Limb (tissue), 2 donors: ENCODE results near the gene MXD4.

ENCODE experiments used
- DNase-seq, 2 donors: peaks; one replicate each; pipeline ENCODE4 v3.0.0-alpha.2; 2016; ENCODE audit errors: extremely low spot score in 2 of 2

Gene MXD4

DNA sequence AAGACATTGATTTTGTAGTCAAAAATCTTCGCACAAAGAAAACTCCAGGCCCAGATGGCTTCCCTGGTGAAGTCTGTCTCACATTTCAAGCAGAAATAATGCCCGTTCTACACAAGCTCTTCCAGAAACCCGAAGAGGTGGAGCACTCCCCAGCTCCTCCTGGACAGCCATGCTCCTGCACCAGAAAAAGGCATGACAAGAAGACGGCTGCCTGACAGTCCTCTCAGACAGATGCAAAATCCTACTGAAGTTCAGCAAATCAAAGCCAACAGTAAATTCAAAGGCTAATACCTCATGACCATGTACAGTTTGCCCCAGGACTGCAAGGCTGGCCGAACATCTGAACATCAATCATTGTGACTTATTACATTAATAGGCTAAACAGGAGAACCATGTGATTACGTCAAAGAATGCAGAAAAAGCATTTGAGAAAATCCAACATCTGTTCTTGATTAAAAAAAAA is 30.8 kb upstream of the MXD4 start:
- DNase-seq = no peak

DNA sequence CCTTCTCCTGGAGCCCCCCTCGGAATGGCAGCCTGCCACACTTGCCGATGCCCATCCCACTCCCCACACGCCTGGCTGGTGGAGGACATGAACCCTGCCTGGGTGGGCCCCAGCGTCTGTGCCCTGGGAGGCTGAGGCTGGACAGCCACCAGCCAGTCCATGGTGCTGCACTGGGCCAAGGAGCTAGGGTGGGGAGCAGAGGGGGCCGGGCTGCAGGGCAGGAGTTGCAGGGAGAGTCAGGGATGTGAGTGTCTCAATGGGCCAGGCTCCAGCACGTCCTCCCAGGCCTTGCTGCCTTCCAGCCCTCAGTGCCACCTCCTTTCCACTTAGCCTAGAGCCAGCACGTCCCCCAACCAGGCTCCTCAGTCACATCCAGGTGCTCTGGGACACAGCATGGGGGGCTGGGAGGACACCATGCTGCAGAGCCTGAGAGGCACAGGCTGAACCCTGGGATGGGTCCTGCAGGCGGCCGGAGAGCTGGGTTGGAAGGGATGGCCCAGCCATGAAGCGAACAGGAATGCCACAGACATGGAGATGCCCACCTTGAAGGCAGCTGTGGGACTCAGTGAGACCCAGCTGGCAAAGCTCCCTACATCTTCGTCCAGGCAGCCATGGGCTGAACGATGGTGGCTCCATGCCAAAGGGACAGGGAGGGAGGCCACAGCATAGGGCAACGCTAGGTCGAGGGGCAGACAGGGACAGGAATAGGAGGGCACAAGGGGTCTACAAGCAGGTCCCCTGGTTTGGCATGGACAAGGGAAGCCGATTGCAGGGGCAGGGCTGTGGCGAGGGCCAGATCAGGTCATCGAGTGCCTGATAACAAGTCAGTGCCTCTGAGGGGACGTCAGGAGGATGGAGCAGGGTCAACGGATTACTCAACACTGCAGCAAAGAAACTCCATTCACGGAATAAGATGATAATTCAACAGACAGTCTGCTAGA is 30.1 kb upstream of the MXD4 start:
- DNase-seq = peak in 1 of 2 donors; percentile 31

DNA sequence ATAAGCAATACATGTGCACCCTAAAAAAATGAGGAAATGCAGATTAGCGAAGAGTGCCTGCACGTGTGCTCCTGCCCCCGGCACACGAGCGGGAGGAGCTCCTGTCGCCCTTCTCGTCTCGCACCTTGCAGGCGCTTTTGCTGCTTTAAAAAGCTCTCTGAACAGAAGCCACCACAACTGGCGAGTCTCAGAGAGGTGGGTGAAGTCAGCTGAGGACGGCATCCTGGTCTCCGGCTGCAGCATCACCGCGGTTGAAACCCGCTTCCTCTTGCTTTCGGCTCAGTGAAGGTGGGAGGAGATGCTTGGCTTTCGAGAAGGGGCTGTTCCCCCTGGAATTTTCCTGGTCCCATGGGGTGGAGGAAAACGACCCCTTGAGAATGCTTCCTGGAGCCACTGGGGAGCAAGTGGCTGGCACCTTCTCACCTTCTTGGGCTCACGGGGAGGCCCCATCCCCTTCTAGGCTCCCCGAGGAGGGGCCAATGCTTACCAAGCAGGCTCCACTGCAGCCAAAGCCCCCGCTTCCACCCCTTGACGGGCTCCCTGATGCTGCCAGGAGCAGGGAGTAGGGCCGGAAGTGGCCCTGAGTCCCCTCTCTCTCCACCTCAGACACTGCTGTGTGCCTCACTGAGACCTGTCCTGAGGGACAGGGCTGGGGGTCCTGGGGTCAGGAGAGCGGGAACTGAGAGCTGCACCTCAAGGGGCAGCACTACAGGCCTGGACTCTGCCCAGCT is 29.2 kb upstream of the MXD4 start:
- no peak for DNase-seq

DNA sequence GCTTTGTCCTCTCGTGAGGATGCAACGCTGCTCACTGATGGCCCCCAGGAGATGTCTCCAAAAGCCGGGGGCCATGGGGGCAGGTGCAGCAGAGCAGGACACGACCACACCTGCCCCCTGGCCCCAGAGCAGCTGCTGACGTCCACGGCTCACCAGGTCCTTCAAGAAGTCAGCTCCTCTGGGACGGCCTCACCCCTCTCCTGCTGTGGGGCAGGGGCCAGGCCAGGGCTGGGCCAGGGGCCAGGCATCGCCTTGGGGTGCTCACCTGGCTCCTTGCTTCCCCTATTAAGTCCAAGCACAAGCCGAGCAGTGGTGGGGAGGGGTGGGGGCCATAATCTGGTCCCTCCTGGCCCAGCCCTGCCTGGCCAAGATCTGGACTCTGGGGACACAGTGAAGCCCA is 28.6 kb upstream of the MXD4 start:
- no peak for DNase-seq

DNA sequence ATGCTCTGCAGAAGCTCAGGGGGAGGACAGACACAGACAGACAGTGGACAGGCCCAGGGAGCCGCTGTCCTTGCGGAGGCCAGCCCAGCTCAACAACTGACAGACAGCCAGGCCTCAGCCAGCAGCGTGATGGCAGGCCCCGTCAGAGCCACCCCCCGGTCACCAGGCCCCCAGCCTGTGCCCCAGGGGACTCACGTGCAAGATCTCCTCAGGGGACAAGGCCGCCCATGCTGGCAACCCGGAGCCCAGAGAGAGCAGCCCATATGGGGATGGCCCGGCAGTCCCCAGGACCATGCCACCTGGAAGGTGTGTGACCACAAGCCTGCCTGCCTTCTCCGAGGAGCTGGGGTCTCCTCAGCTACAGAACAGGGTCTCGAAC is 28.0 kb upstream of the MXD4 start:
- no peak for DNase-seq

DNA sequence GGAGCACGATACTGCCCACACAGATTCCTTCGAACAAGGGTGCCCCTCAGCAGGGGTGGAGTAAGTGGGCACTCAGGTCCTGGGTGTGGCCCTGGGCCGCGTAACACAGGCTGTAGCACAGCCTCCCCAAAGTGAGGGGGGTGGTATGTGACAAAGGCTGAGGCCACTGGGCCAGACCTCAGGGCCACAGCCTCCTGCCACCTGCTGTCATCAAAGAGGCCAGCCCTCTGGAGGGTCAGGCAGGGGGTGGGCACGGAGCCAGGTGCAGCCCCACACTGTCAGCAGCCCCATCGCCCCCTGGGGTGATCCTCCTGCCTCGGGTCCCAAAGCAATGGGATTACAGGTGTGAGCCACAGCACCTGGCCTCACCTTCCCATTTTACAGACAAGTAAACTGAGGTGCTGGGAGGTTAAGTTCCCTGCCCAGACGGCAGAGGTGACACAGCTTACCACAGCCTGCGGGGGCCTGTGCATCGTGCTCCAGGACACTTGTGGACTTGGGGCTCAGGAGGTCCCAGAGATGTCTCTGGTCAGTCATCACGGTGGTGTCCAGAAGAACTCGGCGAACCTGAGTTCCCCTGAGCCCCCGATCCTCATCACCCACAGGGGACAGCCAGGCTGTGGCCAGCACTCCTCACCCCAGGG is 27.5 kb upstream of the MXD4 start:
- DNase-seq = no peak

DNA sequence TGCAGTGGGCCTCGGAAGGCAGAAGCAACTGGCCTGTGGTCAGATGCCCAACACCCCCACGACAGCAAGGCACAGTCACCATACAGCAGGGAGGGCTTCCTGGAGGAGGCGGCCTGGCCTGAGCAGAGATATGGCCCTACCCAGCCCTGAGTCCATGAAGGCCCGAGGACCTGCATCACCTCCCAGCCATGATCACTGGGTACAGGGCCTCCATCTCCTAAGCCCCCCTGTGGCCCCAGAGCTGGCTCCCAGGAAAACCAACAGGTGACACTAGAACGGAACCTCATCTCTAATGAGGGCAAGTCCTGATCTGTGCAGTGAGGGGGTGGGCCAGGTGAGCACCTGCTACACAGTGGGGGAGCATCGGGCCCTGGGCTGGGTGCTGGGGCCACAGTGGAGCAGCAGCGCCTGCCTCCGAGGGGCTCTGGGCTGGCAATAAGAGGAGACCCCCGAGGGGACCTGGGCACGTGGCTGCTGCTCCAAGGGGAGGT is 26.2 kb upstream of the MXD4 start:
- no peak for DNase-seq

DNA sequence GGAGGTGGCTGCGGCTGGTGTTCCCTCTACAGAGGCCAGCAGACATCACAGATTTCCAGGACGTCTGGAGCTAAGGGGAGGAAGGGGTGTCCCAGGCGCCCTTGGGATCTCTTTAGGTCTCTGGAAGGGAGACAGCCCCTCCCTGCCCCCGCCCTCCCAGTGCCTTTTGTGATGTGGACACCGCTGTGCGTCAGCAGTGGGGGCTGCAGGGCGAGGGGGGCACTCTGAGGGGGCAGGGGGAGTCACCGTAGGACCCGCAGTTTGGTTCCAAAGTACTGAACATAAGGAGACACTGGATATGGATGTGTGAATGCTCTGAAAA is 25.6 kb upstream of the MXD4 start:
- DNase-seq = peak in 1 of 2 donors; percentile 34

DNA sequence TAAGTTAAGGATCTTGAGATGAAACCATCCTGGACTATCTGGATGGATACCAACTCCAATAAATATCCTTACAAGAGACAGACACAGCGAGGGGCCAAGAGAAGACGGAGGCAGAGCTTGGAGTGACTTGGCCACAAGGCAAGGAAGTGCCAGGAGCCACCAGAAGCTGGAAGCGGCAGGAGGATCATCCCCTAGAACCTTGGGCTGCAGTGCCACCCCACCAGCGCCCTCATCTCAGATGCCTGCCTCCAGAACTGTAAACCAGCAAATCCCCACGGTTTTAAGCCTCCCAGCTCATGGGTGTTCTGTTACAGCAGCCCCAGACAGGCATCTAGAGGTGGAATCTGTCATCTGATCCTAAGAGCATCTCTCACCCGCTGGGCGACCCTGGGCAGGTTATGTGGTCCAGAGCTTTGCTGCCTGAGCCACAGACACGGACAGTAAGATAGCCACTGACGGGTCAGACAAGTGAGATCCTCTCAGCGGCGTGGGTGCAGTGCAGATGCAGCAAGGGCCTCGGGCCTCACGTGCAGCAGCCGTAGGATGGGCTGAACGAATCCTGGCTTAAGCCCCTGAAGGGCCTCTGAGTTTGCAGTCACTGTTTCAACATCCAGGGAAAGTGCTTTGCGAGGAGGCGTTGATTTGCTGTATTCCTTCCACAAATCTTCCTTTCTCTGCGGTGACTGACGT is 25.1 kb upstream of the MXD4 start:
- DNase-seq = peak in 1 of 2 donors; percentile 36

DNA sequence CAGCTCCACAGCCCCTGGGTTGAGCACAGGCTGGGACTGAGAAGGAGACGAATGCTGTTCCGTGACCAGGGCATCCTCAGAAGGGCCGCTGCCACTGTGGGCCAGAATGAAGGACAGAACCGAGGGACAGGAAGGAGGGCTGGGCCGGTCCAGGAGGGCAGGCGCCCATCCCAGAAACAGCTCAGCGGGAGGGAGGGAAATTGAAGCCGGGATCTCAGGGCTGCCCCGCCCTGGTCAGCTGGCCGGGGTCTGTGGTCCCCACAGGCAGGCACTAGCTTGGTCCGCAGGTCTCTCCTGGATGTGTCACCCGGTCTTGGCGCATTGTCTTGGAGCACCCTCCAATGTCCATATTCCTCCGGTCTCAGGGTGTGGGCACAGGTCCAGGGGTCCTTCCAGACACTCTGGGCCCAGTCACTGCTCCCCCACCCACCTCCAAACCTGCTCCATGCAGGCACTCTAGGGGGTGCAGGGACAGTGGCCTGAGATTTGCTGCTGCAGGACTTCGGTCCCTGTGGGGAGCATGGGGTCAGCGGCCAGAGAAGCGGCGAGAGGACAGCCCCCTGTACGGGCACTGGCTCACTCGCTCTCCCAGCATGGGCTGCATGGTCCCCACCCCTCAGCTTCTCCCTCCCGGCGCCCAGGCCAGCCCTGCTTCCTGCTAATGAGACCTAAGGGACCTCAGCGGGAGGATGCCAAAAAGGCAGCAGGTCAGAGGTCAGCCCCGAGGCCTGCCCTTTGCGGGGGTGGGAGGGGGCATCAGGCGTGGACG is 23.9 kb upstream of the MXD4 start:
- peak in 1 of 2 donors; percentile 27 for DNase-seq

DNA sequence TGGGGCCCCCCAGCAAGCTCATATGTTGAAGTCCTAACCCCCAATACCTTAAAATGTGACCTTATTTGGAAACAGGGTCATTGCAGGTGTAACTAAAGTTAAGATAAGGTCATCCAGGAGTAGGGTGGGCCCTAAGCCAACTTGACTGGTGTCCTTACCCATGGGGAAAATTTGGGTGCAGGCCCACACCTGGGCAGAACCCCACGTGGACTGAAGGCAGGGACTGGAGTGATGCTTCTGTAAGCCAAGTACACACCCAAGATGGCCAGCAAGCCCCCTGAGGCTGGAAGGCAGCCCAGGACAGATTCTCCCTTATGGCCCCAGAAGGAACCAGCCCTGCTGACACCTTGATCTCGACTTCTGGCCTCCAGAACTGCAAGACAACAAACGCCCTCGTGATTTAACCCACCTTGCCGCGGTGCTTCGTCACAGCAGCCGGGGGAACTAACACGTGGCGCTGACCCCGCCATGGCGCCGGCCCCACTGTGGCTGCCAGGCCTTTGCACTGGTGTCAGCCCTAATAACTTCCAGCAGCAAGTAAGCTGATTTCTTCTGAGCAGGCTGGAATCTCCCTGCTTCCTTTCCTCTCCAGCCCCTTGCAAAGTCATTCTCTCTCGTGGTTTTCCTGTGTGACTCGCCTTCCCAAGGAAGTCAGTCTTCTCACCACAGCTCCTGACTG is 23.2 kb upstream of the MXD4 start:
- no peak for DNase-seq

DNA sequence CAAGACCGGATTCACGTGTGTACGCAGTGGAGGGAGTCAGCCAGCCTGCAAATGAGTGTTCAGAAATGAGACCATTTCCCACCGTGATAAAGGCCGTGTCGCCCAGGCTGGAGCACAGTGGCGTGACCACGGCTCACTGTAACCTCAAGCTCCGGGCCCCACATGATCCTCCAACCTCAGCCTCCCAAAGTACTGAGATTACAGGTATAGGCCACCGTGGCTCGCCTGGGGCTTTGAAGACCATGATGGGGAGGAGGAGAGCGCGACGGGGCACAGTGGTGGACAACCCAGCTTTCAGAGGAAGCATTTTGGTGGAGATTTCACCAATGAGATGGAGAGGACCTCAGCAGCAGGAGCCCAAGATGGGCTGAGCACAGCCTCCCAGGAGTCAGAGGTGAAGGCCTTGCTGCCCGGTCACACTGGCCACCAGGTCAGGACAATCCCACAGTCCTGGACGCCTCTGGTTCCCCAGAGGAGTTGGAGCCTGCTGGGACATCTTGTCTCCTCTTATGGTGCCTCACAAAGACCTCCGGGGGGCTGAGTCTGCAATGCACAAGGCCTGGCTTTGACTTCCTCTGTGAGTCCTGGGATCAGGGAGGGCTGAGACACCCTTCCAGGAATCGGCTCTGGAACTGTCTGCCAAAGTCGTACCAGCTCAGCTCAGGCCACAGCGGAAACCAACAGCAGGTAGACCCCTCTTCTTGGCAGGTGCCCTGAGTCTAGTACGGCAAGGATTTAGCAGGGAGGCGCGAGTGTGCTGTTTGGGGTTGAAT is 22.4 kb upstream of the MXD4 start:
- DNase-seq = no peak

DNA sequence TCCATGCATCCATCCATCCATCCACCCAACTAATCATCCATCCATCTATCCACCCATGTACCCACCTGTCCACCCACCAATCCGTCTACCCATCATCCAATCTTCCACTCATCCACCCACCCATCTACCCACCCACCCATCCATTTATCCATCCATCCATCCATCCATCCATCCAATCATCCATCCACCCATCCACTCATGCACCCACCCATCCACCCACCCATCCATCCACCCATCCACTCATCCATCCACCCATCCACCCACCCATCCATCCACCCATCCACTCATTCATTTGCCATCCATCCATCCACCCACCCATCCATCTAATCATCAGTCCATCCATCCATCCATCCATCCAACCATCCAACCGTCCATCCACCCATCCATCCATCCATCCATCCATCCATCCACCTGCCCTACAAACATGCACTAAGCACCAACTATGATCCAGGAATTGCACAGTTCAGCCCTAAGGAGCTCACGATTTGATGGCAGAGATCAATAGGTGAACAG is 21.3 kb upstream of the MXD4 start:
- no peak for DNase-seq

DNA sequence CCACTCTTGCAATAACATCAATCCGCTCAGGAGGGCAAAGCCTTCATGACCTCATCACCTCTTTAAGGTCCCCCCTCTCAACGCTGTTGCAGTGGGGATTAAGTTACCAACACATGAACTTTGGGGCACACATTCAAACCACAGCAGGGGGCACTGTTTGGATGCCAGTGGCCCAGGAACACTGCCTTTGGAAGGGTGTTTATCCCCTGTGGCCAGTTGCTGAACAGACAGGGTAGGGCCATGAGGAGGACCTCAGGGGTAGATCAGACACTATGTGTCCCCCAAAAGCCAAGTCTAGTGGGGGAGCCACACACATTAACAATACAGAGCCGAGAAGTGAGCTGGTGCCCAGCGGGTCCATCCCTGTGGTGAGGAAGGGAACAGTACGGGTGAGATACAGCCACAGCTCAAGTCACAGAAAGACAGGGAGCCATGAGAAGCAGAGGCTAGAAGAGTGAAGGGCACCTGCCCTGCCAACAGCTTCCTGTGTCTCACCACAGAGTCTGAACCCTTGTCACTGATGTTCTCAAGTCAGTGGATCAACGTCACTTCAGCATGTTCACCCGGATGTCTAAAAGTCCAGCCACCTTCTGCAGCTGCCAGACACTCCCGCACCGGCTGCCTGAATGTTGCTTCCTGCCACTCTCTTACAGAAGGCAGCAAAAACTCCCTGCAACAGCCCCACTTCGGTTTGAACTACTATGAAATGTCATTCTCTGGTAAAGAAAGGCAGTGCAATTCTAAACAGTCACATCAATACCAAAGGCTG is 19.9 kb upstream of the MXD4 start:
- no peak for DNase-seq

DNA sequence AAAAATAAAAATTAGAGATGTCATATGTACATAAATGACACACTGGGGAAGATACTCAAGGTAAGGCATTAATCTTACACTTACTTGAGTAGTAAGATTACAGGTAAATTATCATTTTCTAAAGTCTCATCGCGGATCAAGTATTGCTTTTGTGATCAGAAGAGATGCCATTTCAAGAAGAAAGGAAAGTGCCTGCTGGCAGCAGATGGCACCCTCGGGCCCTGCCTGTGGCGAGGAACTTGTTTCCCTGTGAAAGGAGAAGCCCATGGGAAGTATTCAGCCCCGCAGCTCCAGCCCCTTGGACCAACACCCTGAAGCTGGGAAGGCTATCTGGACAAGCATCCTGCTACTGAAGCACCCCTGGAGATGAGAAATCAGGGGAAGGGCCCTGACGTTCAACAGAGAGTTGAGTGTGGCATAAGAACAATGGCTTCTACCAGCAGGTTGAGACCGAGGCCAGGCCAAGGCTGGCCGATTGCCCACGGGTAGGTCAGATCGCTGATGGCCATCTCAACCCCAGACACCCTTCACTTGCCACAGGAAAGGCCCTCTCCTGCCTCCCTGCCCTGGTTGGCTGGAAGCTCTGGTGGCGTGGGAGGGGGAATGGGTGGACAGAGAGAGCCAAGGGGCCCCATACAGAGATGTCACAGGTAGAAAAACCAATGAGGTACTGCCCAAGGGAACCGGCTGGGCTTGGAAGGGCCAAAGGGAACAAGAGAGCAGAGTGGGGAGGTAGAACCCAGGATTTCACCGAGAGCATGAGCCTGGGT is 18.8 kb upstream of the MXD4 start:
- no peak for DNase-seq

DNA sequence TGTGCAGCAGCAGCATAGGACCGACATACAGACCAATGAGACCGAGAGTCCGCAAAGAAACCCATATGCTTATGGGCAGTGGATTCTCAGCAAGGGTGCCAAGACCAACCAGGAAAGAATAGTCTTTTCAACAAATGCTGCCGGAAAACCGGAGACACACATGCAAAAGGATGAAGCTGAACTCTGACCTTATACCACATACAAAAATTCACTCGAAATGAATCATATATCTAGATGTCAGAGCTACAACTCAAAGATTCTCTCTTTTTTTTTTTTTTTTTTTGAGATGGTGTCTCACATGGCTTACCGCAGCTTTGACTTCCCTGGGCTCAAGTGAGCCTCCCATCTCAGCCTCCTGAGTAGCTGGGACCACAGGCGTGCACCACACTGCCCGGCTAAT is 16.0 kb upstream of the MXD4 start:
- no peak for DNase-seq

DNA sequence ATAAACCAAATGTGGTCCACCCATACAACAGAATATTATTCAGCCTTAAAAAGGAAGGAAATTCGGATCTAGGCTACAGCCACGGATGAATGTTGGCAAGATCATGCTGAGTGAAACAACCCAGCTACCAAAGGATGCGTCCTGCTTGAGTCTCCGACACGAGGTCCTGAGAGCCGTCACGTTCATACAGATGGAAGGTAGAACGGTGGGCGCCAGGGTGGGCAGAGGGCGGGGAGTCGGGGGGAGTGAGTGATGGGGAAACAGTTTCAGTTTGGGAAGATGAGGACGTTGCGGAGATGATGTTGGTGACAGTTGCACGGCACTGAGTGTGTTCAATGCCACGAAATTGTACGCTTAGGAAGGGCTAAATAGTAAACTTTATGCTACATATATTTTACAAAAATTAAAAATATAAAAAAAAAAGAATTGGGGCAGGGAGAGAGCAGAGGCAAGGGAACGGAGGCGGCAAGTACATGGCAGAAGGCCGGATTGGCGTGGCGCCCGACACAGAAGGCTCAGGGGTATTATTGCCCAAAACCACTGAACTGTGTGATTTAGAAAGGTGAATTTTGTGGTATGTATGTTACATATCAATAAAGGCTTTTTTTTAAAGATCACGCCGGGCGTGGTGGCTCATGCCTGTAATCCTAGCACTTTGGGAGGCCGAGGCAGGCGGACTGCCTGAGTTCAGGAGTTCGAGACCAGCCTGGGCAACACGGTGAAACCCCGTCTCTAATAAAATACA is 14.8 kb upstream of the MXD4 start:
- DNase-seq = no peak
